Endodermal cell (in vitro differentiated cells): ENCODE measurements around the gene VIL1. TPM values are rescaled to one million over a fixed set of nuclear protein-coding genes. Genes with fewer than 3 reads are reported as not detected.

Experiments
- DNase-seq: peaks from one replicate; pipeline ENCODE4 v3.0.0-alpha.2; 2017
- H3K27ac ChIP-seq: 2 replicates; pipeline ENCODE4 v1.5.1; 2013; ENCODE audit warnings: mild to moderate bottlenecking, low read depth, low read length, moderate library complexity
- H3K27me3 ChIP-seq: 2 replicates; pipeline ENCODE4 v1.6.1; 2013; ENCODE audit warnings: mild to moderate bottlenecking, low read length, moderate library complexity; ENCODE audit not compliant: insufficient read depth, control insufficient read depth, poor library complexity, severe bottlenecking
- H3K36me3 ChIP-seq: 2 replicates; pipeline ENCODE4 v1.7.0; 2013; ENCODE audit warnings: mild to moderate bottlenecking, low read length, moderate library complexity; ENCODE audit not compliant: control insufficient read depth, insufficient read depth
- H3K4me1 ChIP-seq: one replicate; pipeline ENCODE4 v1.7.0; 2013; ENCODE audit warnings: low read length; ENCODE audit not compliant: control insufficient read depth, insufficient read depth
- H3K4me3 ChIP-seq: 2 replicates; pipeline ENCODE4 v1.5.1; 2013; ENCODE audit warnings: mild to moderate bottlenecking, low read length, moderate library complexity
- H3K9ac ChIP-seq: 2 replicates; pipeline ENCODE4 v1.6.1; 2013; ENCODE audit warnings: mild to moderate bottlenecking, low read length, moderate library complexity; ENCODE audit not compliant: poor library complexity, severe bottlenecking; ENCODE audit errors: extremely low read depth
- H3K9me3 ChIP-seq: 2 replicates; pipeline ENCODE4 v1.6.1; 2013; ENCODE audit warnings: mild to moderate bottlenecking, low read length, moderate library complexity; ENCODE audit not compliant: control insufficient read depth
- H3K27ac Mint-ChIP-seq: 2 replicates; pipeline ENCODE4 v1.8.0; 2020; ENCODE audit warnings: mixed read lengths
- H3K27me3 Mint-ChIP-seq: 2 replicates; pipeline ENCODE4 v1.8.0; 2021; ENCODE audit warnings: mild to moderate bottlenecking, mixed read lengths; ENCODE audit not compliant: insufficient read depth
- H3K36me3 Mint-ChIP-seq: 2 replicates; pipeline ENCODE4 v1.8.0; 2020; ENCODE audit warnings: low read depth, mixed read lengths
- H3K4me1 Mint-ChIP-seq: 2 replicates; pipeline ENCODE4 v1.8.0; 2020; ENCODE audit warnings: mixed read lengths
- H3K4me3 Mint-ChIP-seq: 2 replicates; pipeline ENCODE4 v1.8.0; 2020; ENCODE audit warnings: mild to moderate bottlenecking, moderate library complexity, mixed read lengths
- H3K9me3 Mint-ChIP-seq: 2 replicates; pipeline ENCODE4 v1.8.0; 2020; ENCODE audit warnings: mild to moderate bottlenecking, mixed read lengths
- WGBS, 2 experiments: methylation state at CpG; one replicate each; pipeline versions ENCODE4 v1.1.5 to v1.1.7; 2013; ENCODE audit warnings: missing lambda C conversion rate in 2 of 2, mixed read lengths in 1 of 2; ENCODE audit not compliant: insufficient coverage in 1 of 2, insufficient read length in 1 of 2; 5-methylcytosine and 5-hydroxymethylcytosine counted together
- total RNA-seq, 2 donors: library from RNA; stranded (reverse); fragmentation: NEBNext Ultra II Directional in 1 of 2; extraction: Animal tissue kit (Norgen Biotek cat#: 25700) in 1 of 2; gene quantifications; 2 replicates in 1 of 2; 3 replicates in 1 of 2; pipeline ENCODE4 v1.2.1, GENCODE V29; 2021
- TF ChIP-seq, protein P1 (sequence below): fragments of 200-600 bp; sonication (generic); conservative IDR thresholded peaks from 2 replicates; pipeline ENCODE4 v1.5.0; 2021; ENCODE audit warnings: antibody characterized with exemption, mild to moderate bottlenecking

The VIL1 gene
- total RNA-seq, 2 donors from 2014 or later: 70.2 to 83.1 TPM

GRCh38 chr2:218391202-218391601, 27.7 kb upstream of the VIL1 start:
- H3K9me3 Mint-ChIP-seq: no peaks in the 10 kb centered on the region
- no peaks in the 10 kb centered on the region for H3K36me3 Mint-ChIP-seq
- H3K27me3 Mint-ChIP-seq: peaks cover 24% of the 10 kb centered on the region
- Histone ChIP-seq H3K9me3 (no peaks in the 10 kb centered on the region), H3K9ac (no peak overlapping the region), H3K4me3 (no peak overlapping the region), H3K4me1 (no peaks in the 10 kb centered on the region), H3K27me3 (no peaks in the 10 kb centered on the region), H3K36me3 (no peaks in the 10 kb centered on the region), H3K27ac (no peak overlapping the region)
- TF ChIP-seq, protein P1, sequence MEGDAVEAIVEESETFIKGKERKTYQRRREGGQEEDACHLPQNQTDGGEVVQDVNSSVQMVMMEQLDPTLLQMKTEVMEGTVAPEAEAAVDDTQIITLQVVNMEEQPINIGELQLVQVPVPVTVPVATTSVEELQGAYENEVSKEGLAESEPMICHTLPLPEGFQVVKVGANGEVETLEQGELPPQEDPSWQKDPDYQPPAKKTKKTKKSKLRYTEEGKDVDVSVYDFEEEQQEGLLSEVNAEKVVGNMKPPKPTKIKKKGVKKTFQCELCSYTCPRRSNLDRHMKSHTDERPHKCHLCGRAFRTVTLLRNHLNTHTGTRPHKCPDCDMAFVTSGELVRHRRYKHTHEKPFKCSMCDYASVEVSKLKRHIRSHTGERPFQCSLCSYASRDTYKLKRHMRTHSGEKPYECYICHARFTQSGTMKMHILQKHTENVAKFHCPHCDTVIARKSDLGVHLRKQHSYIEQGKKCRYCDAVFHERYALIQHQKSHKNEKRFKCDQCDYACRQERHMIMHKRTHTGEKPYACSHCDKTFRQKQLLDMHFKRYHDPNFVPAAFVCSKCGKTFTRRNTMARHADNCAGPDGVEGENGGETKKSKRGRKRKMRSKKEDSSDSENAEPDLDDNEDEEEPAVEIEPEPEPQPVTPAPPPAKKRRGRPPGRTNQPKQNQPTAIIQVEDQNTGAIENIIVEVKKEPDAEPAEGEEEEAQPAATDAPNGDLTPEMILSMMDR: no peak
- DNase-seq: no peak
- 93 to 95% methylated on average over 8 to 23 of the region's 23 CpGs for WGBS, 2 experiments
- peaks cover 1% of the 10 kb centered on the region for H3K4me1 Mint-ChIP-seq
- H3K4me3 Mint-ChIP-seq: no peak overlapping the region
- H3K27ac Mint-ChIP-seq: no peak overlapping the region

- Mint-ChIP-seq H3K27ac (no peak overlapping the region), H3K9me3 (no peaks in the 10 kb centered on the region), H3K4me1 (peaks cover 8% of the 10 kb centered on the region), H3K27me3 (peaks cover 20% of the 10 kb centered on the region), H3K36me3 (no peaks in the 10 kb centered on the region), H3K4me3 (no peak overlapping the region)
- DNase-seq: no peak
- Histone ChIP-seq H3K36me3 (no peaks in the 10 kb centered on the region), H3K27me3 (no peaks in the 10 kb centered on the region), H3K27ac (no peak overlapping the region), H3K9ac (no peak overlapping the region), H3K4me3 (no peak overlapping the region), H3K4me1 (no peaks in the 10 kb centered on the region), H3K9me3 (no peaks in the 10 kb centered on the region)
- TF ChIP-seq, protein P1: no peak
- 90% methylated on average over 4 to 5 of the region's 5 CpGs for WGBS, 2 experiments
Observed at GRCh38 chr2:218392459-218392858, 26.5 kb upstream of the VIL1 start.

GRCh38 chr2:218392891-218393462, 25.9 kb upstream of the VIL1 start:
- Histone ChIP-seq H3K9me3 (no peaks in the 10 kb centered on the region), H3K4me1 (no peaks in the 10 kb centered on the region), H3K4me3 (no peak overlapping the region), H3K27ac (no peak overlapping the region), H3K36me3 (no peaks in the 10 kb centered on the region), H3K27me3 (no peaks in the 10 kb centered on the region), H3K9ac (no peak overlapping the region)
- no peak for DNase-seq
- no peaks in the 10 kb centered on the region for H3K9me3 Mint-ChIP-seq
- H3K27me3 Mint-ChIP-seq: peaks cover 25% of the 10 kb centered on the region
- TF ChIP-seq, protein P1: no peak
- no peak overlapping the region for H3K27ac Mint-ChIP-seq
- H3K4me1 Mint-ChIP-seq: peaks cover 13% of the 10 kb centered on the region
- H3K36me3 Mint-ChIP-seq: no peaks in the 10 kb centered on the region
- 89 to 91% methylated on average over 13 to 16 of the region's 16 CpGs for WGBS, 2 experiments
- H3K4me3 Mint-ChIP-seq: no peak overlapping the region
